GM12801 (cell line): ENCODE results near the gene GSC.

Source experiments
- TF ChIP-seq, protein P1 (sequence below): IDR thresholded peaks from one replicate; pipeline ENCODE4 v1.5.1; 2011; ENCODE audit warnings: control low read depth; ENCODE audit not compliant: insufficient read length; ENCODE audit errors: extremely low read depth

Gene GSC

DNA sequence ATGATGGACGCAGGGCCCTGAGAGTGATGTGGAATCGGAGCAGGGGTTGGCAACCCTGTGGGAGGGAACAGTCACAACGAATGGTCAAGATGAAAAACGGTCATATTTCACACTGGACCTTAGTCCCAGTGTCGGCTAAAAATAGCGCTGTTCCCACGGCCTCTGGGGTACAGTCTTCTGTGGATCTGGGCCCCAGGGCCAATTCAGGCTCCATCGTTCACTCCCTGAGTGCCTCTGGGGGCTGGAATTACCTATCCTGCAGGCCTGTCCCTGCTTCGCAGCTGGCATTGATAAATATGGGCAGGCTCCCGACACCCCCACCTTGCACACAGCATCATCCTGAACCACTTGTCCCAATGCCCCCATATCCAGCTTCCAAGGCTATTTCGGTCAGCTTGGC lies 18.6 kb downstream of the GSC start:
- TF ChIP-seq, protein P1, sequence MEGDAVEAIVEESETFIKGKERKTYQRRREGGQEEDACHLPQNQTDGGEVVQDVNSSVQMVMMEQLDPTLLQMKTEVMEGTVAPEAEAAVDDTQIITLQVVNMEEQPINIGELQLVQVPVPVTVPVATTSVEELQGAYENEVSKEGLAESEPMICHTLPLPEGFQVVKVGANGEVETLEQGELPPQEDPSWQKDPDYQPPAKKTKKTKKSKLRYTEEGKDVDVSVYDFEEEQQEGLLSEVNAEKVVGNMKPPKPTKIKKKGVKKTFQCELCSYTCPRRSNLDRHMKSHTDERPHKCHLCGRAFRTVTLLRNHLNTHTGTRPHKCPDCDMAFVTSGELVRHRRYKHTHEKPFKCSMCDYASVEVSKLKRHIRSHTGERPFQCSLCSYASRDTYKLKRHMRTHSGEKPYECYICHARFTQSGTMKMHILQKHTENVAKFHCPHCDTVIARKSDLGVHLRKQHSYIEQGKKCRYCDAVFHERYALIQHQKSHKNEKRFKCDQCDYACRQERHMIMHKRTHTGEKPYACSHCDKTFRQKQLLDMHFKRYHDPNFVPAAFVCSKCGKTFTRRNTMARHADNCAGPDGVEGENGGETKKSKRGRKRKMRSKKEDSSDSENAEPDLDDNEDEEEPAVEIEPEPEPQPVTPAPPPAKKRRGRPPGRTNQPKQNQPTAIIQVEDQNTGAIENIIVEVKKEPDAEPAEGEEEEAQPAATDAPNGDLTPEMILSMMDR, result no peak

DNA sequence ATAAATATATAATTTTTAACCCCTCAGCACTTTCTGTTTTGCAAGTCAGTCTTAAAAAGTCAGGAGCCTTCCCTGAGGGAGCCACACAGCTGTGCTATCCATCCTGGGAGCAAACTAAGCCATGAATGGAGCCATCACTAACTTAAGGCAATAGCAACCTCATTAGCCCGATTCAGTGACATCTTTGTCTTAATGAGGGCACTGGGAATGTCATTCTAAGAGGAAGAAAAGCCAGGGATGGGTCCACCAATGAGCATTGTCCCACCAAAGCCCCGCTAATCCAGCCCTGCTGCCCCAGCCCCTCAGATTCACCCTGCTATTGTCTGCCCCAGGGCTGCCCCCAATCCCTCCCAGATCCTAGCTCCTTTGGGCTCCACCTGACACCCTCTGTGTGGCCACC lies 19.5 kb downstream of the GSC start:
- TF ChIP-seq, protein P1, result no peak

DNA sequence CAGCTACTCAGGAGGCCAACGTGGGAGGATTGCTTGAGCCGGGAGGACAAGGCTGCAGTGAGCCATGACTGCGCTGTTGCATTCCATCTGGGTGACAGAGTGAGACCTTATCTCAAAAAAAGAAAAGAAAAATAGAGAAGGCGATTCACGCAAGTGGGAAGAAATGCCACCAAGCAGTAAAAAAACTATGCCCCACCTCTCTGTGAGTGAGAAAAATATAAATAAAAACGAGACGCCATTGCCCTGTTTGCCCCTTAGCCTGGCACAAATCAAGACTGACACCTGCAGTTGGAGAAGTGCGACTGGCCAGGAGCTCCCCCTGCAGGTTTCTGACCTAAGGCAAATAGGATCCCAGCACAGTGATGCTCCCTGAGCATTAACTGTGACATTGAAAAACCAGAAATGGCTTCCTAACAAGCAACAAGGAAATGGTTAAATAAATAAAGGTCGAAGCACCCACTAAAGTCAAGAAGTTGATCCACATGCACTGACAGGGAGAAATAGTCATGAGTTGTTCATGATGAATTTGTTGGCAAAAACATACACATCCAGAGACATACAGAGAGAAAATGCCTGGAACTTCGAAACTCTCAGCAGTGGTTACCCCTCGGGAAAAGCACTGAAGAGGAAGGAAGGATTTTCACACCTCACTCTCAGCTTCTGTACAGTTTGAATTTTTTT lies 21.1 kb downstream of the GSC start:
- TF ChIP-seq, protein P1, result no peak

DNA sequence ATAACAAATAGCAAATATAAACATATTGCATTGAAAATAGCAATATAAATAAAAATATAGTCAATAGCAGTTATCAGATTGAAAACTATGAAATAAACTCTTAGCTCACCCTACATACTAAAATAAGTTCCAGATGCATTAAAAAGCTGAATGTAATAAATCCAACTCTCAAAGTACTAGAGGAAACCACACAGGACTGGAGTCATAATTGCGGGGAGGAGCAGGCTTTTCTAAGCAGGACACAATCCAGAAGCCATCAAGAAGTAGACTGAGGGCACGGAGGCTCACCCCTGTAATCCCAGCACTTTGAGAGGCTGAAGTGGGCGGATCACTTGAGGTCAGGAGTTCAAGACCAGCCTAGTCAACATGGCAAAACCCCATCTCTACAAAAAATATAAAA lies 22.2 kb downstream of the GSC start:
- TF ChIP-seq, protein P1, result no peak

DNA sequence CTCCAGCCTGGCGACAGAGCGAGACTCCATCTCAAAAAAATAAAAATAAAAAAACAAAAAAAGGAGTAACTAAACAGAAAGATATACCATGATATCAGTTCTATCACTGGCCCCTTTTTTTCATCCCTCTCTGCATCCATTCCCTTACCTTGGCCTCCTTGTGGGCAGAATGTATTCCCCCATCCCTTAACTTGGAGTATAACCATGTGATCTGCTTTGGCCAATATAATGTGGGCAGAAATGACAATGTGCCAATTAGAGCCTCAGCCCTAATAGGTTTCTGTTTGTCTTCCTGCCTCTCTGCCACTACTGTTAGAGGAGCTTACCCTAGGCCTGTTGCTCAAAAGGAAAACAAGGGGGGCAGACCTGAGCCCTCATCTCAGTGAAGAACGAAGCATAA lies 23.8 kb downstream of the GSC start:
- TF ChIP-seq, protein P1, result no peak

DNA sequence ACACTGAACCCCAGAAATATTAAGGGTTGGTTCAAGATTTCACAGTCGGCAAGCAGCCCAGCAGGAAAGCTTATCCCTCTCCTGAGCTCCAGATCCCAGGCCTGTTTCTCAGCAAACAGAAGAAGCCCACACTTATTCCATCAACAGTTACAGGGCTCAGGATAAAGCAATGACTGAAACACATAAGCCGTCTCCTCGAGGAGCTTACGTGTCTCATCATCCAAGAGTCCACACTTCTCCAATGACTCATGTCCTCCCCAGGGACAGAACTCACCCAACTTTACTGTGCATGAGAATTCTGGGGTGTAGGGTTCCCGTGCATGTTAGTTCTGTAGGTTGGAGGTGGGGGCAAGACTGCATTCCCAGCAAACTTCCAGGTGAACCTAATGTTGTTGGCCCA lies 31.2 kb downstream of the GSC start:
- TF ChIP-seq, protein P1, result no peak

DNA sequence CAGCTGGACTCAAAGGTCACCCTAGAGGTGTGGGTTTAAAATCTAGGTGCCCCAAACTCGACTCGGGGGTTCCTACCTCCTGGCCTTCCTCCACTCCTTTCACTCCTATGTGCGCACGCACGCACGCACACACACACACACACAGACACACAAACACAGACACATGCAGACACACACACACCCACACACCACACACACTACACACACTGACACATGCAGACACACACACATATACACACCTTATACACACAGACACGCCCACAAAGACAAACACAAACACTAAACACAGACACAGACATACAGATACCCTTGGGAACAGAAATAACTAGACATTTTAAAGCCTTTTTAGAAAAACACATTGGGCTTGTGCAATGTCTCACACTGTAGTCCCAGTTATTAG lies 31.8 kb downstream of the GSC start:
- TF ChIP-seq, protein P1, result no peak
